NK-92 (cell line): ENCODE measurements around the gene GEMIN7.
A peak's percentile ranks its signal among the peaks of the same experiment; 100 is the strongest.

Experiments used
- DNase-seq: peaks from one replicate; lab custom pipeline; 2025; ENCODE audit not compliant: unreplicated experiment; lab: John Stamatoyannopoulos, UW

GEMIN7 gene

DNA sequence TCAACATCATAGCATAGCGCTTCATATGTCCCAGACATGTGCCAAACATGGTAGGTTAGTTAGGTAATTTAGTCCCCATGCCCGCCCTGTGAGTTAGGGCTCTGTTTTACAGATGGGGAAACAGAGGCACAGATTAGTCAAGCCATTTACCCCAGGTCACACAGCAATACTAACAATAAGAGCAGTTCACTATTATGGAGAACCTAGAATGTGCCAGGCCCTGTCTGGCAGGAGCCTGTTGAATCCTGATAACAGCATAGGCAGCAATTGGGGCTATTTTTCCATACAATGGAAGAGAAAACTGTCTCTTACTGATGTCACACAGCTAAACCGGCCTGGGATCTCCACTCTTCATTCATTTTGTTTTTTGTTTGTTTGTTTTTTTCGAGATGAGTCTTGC lies 7.4 kb downstream of the GEMIN7 start:
- DNase-seq = no peak

DNA sequence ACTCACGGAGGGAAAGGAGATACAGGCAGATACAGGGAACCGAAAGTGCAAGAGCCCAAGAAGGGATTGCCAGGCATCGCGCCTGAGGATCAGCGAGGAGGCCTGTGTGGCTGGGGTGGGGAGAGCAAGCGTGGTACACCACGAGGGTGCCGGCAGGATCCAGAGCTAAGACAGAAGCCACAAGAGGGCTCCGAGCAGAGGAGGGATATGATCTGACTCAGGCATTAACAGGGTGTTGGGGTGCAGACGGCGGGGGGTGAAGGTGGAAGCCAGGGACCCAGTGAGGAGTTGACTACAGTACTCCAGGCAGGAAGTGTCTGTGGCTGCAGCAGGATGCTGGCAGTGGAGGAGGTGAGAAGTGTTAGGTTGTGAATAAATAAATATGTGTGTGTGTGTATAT lies 8.5 kb downstream of the GEMIN7 start:
- DNase-seq = no peak

DNA sequence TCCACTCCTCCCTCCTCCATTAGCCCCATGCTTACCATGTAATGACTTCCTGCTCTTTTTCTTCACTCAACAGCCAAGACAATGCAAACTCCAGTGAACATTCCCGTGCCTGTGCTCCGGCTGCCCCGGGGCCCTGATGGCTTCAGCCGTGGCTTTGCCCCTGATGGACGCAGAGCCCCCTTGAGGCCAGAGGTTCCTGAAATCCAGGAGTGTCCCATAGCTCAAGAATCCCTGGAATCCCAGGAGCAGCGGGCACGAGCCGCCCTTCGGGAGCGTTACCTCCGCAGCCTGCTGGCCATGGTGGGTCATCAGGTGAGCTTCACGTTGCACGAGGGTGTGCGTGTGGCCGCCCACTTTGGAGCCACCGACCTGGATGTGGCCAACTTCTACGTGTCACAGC lies 11.0 kb downstream of the GEMIN7 start:
- DNase-seq = no peak

DNA sequence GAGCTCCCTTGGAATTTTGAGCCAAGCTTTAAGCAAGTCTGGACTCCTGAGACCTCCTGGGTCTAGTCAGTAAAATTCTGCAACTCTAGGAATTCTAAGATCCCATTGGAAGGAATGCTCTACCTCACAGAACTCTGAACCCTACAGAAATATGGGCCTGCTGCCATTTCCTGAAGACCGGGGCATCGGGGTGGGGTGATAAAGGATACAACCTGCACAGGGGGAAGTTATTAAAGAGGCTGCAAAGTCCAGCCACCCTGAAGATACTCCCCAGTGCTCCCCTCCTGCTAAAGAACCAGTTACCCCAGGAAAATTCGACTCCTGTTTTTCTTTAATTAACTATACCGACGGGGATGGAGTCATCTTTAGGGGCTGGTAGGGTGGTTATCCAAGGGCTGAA lies 11.5 kb downstream of the GEMIN7 start:
- DNase-seq = no peak

DNA sequence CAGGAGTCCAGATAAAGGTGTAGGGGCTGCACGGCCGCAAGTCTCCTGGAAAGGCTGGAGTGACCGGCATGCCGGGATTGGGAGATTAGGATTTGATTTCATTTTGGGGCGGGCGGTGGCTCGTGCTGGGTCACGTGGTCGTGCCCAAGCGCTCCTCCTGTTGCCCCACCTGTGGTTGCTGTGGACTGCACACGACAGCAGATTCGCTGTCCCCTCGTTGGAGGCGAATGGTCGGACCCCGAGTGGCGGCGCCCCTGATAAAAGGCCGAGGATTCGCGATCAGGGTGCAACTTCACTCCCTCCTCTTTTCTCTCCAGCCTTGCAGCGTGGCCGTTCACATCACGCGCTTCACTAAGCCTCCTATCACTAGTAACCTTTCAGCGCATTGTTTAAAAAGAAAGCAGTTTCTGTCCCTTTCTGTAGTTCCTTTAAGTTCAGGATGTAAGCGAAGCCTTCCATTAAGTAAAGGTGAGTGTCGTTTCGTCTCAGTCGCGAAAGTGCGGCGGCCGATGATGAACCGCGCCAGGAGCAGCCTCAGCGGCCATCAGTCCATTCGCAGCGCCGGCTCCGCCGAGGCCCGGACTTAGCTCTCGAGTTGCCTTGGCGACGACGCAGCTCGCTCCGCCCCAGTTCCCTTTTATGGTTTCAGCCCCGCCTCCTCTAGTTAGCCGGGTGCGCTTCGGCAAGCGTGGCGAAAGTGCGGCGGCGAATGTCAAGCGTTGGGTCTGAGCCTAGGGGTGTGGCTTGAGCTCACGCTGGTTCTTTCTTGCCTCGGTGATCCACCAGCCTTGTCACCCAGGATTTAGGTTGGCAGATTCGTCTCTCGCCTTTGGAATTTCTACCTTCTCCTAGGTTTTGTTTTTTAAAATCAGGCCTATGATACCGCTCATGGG lies 12.2 kb downstream of the GEMIN7 start:
- DNase-seq = peak; percentile 81

DNA sequence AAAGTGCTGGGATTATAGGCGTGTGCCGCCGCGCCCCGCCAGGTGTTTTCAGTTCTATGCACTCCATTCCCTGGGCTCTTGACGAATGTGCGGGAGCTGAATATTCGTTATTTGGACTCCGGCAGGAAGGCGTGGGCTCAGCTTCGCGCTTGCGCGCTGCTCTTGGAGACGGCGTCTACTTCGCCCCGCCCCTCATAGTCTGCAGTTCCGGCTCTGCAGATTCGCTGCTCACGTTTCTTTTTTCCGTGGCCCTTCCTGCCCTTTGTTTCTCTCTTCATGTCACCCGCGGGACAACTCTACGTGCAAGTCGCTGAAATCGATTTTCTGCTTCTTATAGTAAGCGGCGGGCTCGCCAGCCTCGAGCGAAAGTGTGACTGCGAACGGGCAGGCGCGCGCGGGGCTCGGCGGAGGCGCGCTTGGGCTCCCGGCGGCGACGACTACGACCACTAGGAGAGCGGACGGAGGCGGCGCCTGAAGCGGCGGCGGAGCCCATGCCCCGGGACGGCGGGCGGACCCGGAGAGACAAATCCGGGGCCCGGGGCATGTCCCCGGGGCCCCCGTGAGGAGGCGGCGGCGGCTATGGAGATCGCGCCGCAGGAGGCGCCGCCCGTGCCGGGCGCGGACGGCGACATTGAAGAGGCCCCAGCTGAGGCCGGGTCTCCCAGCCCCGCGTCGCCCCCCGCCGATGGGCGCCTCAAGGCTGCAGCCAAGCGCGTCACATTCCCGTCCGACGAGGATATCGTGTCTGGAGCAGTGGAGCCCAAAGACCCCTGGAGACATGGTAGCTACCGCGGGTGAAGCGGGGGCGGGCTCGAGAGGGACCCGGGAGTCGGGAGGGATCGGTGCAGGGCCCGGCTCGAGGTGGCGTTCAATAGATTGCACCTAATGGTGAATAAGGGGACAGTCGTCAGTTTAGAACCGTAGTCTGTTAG lies 14.0 kb downstream of the GEMIN7 start, which contains the start of gene PPP1R37:
TSS of gene PPP1R37 (plus strand) at position 433 of the 932 bp plus-strand sequence. CDS start at position 580, 147 bp downstream.
- DNase-seq = peak; percentile 36

DNA sequence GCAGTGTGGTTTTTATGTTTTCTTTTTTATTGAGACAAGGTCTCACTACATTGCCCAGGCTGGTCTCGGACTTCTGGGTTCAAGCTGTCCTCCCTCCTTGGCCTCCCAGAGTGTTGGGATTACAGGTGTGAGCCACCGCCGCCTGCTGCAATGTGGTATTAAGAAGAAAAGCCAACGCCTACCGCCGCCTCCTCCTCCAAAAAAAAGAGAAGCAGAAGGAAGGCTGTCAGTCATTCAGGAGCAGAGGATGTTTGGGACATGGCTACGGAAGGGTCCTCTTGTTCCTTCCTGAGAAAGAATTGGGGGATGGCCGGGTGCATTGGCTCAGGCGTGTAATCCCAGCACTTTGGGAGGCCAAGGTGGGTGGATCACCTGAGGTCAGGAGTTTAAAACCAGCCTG lies 15.1 kb downstream of the GEMIN7 start:
- no peak for DNase-seq

DNA sequence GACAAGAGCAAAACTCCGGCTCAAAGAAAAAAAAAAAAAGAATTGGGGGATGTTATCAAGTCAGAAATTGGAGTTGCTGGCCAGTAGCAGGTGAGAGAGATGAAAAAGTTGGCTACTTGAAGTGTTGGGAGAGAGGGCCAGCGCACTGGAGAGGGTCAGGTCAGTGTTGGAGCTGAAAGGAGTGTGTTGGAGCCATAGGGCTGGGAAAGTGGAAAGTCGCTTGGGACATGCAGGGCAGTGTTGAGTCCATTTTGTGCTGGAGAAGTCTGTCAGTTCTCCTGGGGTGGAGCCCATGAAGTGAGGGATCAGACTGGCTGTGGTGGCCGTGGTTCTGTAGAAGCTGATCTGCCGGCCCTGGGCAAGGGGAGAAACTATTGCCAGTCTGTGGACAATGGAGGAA lies 15.6 kb downstream of the GEMIN7 start:
- no peak for DNase-seq

DNA sequence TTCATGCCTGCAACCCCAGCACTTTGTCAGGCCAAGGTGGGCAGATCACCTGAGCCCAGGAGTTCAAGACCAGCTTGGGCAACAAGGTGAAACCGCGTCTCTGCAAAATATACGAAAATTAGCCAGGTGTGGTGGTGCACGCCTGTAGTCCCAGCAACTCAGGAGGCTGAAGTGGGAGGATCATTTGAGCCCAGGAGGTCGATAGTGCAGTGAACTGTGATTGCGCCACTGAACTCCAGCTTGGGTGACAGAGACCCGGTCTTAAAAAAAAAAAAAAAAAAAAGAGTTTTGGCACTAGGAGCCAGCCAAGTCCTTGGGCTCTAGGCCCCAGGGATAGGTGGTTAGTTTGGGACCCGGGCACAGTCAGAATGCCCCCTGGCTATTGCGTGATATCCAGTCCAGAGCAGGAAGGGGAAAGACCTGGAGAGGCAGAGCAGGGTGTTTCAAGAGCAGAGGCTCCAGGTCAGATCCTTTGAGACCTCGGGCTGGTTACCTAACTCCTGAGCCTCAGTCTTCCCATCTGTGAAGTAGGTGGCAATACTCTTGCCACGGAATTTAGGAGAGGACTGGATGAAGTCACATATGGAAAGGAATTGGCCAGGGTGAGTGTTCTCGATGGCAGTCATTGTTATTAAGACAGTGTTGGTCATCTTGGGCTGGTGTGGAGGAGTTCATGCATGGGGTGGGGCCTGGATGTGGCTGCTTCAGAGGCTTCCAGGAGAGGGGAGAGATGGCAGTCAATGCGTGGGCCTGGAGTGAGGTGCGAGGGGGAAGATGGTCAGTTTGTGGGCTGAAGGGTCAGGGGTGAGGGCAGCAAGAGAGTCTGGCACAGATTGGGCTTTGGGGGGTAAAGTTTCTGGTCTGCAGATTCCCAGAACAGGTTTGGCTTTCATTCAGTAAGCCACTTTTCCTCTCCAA lies 16.7 kb downstream of the GEMIN7 start:
- DNase-seq = no peak

DNA sequence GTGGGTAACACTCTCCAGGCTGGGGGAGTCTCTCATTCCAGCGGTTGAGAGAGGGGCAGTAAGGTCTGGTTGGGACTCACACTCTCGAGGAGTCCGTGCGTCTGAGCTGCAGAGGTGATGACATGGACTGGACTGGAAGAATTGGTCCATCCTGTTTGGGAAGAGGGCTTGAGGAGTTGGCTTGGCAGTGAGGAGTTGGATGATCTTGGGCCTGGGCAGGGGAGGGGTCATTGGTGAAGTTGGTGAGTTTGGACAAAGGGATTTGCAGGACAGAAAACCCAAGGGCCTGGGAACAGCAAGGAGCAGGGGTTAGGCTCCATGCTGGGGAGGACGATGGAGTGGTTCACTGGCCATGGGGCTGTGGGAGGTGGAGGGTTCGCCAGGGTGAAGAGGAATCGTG lies 17.6 kb downstream of the GEMIN7 start:
- no peak for DNase-seq

DNA sequence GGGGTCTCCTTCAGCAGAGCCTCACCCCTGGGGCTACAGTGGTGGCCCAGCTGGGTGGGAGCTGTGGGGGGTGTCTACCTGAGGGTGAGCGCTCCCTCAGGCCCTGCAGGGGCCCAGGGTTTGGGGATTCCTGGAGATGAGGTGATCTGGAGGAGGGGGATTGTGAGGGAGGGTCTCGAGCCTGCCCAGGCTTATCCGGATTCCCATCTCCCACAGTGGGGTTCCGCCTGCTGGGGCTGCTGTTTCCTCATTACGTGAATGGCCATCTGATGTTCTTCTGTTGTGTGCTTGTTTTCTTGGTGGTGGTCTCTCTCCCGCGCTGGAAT lies 18.4 kb downstream of the GEMIN7 start:
- DNase-seq = no peak

DNA sequence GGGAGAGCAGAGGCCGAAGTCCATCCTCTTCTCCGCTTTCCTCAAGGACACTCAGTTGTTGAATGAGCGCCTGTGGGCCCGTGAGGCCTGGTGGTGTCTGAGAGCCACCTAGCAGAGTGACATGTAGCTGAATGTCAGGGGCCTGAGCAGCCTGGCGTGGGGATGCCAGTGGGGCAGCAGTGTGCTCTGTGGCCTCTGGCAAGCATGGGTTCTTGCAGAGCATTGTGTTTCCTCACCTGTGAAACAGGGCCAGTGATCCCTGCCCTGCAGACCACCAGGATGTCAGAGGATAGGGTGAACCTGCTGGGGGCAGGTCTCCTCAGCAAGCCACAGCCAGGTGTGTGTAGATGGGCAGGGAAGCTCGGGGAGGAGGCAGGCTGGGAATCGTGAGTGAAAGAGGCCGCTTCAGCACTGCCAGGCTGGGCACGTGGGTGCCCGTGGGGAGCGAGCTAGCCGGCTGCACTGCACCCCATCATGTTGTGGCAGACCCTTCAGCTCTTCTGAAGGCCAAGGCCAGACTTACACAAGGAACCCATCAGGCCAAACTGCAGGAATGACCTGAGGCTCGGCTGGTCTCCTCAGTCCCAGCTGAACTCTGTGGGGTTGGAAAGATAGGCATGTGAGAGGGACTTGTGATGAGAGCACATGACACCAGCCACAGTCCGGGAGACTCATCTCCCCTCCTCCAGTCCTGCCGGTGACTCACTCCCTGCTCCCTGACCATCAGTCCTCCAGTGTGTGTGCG lies 18.9 kb downstream of the GEMIN7 start:
- DNase-seq = no peak

DNA sequence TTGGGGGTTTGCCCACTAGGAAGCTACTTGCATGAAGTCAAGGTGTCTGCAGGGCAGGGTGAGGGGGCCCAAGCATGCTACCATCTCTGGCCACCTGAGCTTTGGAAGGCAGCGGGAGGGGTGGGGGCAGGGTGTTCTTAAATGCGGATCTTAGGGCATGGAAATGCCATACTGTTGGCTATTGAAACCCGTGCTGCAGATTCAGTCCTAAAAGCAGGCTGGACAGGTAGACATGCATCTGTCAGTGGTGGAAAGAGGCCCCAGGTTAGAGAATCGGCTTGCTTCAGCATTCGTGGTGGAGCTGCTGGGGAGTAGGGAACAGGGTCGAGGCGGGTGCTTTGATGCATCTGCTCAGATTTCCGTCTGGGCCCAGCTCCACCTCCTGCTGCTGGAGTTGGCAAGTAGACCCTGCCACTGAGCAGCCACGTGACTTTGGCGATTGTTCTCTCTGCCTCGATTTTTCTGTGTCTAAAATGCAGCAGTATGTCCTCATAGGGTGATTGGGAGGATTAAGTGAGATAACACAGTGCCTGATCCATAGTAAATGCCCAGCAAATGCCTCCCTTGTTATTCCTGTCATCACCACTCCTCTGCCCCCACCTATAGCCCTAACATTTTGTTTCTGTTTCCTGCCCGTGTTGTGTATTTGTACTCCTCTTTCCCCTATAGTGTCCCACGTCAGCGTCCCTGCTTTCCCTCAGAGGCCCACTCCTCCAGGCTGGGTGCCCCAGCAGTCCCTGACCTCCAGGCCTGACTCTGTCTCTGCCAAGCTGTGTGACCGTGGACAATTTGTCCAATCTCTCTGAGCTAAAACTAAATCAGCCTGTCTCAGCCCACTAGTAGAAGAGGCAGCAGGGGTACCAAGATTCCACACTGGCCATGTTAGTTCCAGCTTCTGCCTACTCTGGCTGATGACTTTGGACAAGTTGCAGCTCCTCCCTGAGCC lies 19.7 kb downstream of the GEMIN7 start:
- DNase-seq = no peak

DNA sequence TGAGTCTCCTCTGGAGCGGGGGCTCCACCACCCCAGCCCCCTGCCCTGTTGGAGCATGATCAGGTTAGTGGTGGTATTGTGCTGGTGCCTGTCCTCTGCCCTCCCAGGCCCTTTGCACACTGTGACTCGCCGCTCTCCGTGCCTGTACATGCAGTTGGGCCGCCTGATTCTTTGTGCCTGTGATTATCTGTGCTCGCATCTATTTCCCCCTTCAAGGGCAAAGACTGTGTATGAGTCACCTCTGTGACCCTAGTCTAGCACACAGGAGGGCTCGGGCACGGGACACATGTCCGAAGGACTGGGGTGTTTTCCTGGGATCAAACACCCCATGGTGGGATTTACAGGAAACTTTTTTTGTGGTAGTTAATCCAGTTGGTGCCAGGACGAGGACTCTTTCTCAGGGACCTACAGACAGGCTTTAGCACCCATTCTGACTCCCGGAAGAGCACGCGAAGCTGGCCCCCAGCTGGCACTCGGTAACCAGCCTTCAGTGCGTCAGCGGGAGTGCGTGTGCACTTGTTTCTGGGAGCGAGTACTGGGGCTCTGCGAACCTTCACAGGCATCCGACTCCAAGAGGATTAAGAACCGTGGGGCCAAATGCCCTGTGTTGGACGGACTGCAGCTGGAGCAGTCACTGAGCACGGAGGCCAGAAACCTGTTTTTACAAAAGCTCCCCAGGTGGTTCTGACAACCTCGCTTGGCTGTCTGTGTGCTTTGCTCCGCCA lies 20.6 kb downstream of the GEMIN7 start:
- no peak for DNase-seq

DNA sequence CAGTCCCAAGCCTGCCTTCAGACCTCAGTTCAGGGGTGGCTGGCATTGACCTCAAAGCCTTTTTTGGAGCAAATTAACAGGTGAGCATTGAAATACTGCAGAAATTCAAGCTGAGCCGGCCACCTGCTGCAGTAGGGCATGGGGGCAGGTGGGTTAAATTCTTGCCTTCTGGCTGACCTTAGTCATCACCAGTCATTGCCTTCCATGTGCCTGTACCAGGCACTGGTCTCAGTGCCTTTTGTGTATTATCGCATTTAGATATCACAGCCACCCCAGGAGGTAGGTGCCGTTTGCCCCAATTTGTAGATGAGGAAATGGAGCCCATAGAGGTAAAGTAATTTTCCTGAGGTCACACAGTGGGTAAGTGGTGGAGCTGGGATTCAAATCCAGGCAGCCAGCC lies 21.1 kb downstream of the GEMIN7 start:
- DNase-seq = no peak

DNA sequence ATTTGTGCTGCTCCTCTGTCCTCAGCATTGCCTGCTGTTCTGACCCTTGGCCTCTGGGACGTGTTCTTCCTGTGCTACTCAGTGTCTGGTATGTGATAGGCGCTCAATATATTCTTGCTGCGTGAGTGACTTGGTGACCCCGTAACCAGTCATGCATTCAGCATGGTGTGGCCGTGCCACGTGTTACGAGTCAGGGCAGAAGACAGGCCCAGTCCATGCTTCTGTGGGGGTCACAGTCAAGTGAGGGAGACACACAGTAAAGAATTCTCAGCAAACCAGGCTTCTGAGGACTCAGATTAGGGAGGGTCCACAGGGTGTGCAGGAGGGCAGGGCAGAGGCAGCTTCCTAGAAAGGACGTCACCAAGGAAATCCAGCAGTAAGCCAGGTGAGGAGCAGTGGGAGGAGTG lies 21.8 kb downstream of the GEMIN7 start:
- no peak for DNase-seq

DNA sequence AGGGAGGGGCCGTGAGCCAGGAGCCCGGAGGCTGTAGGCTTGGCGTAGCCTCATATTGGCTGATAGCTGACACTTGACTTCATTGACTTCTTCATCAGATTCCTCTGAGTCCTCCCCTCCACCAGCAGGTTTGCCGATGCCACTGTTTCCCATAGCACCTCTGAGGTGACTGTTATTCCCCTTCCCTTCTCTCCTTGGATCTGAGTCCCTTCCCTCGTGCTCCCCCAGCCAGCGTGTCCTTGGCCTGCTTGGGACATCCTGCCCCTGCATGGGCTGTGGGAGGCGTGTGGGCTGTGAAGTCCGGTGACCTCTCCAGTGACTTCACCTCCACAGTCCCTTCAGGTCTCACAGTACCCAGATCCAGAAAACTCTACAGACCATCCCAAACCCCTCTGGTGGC lies 22.7 kb downstream of the GEMIN7 start:
- DNase-seq = no peak

DNA sequence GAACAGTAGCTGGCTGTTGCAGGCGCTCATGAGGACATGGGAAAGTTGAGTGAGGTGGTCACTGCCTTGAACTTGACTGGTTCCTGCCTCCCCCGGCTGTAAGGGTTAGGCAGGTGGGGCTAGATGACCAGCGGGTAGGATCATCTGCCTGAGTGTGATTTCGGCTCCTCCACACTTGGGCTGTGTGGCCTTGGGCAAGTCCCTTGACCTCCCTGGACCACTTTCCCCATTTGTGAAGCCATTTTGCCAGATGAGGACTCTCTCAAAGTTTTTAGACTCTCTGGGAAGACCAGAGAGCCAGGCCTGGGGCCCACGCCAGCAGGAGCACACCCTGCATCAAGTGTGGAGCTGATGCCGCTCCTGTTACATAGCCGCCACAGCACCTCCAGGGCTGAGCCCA lies 23.4 kb downstream of the GEMIN7 start:
- no peak for DNase-seq

DNA sequence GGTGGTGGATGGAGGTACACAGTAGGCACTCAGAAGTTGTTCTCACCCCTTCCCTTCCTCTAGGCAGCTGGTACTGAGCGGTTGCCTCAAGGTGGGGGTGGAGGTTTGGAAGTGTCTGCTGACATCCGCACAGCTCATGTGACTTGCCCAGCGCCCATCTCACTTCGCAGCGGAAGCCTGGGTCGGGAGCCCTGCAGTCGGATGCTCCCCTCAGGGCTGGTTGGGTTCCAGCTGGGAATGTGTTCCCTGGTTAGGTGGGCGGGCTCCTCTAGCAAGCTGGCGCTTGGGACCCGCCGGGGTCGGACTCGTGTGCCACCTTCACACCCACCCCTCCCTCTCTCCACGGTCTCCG lies 24.1 kb downstream of the GEMIN7 start:
- no peak for DNase-seq
